GM06990 (cell line): ENCODE data around the gene TCF4.

Experiments used
- DNase-seq: peaks from one replicate; pipeline ENCODE4 v3.0.0-alpha.2; 2011; ENCODE audit not compliant: insufficient read length; ENCODE audit errors: extremely low read depth
- H3K27me3 ChIP-seq: replicated peaks from 2 replicates; pipeline ENCODE4 v1.6.0; 2011; ENCODE audit warnings: low read length; ENCODE audit not compliant: control insufficient read depth, insufficient read depth
- H3K36me3 ChIP-seq: 2 replicates; pipeline ENCODE4 v1.5.1; 2011; ENCODE audit warnings: low read length; ENCODE audit not compliant: control insufficient read depth, insufficient read depth
- H3K4me3 ChIP-seq: replicated peaks from 2 replicates; pipeline ENCODE4 v1.5.1; 2011; ENCODE audit warnings: low read depth, mild to moderate bottlenecking, control low read depth, low read length
- TF ChIP-seq, protein P1 (sequence below): IDR thresholded peaks from 2 replicates; pipeline ENCODE4 v1.5.1; 2011; ENCODE audit warnings: low read length, control low read depth, mild to moderate bottlenecking, inconsistent platforms; ENCODE audit not compliant: insufficient read depth, poor library complexity, severe bottlenecking

The TCF4 gene

DNA sequence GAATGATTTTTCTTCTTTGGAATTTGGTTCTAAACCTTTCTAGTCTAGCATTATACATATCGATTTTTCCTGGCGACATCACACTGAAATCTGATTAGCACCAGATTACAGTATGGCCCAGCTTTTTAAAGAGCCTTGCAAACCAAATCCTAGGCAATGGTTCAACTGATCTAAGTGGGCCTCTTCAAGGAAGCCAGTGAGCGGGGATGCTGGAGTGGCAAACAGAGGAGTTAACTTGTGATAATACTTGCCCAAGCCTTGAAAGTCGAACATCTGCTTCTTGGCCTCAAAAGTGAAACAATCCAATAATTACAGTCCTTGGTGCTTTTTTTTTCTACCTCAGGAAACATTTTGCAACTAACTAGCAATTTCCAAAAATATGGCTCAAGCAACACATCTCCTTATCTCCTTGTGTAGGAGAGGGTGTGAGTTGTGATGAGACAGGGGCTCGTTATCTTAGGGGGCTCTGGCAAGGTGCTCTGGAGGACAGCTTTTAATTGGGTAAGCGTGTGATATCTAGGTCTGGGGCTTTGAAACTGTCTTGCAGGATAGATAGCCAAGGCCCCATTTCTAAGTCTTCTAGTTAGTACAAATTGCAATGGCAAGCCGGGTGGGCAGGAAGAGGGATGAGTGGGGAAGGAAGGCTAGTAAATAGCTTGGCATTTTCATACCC lies 388.6 kb downstream of the TCF4 start:
- TF ChIP-seq, protein P1, sequence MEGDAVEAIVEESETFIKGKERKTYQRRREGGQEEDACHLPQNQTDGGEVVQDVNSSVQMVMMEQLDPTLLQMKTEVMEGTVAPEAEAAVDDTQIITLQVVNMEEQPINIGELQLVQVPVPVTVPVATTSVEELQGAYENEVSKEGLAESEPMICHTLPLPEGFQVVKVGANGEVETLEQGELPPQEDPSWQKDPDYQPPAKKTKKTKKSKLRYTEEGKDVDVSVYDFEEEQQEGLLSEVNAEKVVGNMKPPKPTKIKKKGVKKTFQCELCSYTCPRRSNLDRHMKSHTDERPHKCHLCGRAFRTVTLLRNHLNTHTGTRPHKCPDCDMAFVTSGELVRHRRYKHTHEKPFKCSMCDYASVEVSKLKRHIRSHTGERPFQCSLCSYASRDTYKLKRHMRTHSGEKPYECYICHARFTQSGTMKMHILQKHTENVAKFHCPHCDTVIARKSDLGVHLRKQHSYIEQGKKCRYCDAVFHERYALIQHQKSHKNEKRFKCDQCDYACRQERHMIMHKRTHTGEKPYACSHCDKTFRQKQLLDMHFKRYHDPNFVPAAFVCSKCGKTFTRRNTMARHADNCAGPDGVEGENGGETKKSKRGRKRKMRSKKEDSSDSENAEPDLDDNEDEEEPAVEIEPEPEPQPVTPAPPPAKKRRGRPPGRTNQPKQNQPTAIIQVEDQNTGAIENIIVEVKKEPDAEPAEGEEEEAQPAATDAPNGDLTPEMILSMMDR: no peak
- Histone ChIP-seq H3K4me3 (no peak overlapping the region), H3K36me3 (no peaks in the 10 kb centered on the region), H3K27me3 (no peaks in the 10 kb centered on the region)
- DNase-seq: no peak

DNA sequence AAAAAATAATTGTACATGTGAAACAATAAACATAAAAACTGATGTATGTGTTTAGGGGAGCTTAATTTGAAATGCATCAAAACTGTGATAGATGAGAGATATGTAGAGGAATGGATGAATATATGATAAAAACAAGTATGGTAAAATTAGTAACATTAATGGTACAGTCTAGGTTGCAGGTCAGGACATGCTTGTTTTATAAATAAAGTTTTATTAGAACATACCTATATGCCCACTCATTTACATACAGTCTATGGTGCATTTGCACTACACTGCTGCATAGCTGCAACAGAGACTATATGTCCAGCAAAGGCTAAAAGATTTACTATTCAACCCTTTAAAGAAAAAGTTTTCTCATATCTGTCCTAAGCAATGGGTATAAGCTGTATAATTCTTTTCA lies 392.1 kb downstream of the TCF4 start:
- no peak for DNase-seq
- Histone ChIP-seq H3K27me3 (no peaks in the 10 kb centered on the region), H3K36me3 (no peaks in the 10 kb centered on the region), H3K4me3 (no peak overlapping the region)
- TF ChIP-seq, protein P1: no peak

DNA sequence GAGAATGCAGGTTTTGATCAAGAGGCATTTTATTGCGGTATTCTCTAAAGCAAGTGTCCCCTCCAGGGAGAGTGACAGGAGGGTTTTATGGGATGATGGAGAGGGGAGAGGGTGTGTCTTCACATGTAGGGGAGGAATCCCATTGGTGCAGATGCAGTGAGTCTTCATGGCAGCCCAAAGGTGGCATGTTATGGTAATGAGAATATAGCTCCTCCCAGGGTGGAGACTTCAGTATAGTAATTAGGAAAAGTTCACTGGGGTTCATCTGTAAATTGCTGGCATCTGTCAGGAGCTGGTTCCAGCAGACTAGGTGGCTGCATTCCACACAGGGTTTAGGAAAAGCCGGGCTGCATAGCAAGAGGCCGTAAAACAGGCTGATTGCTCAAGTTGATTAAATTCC lies 398.0 kb downstream of the TCF4 start:
- H3K36me3 ChIP-seq: no peaks in the 10 kb centered on the region
- TF ChIP-seq, protein P1: no peak
- DNase-seq: no peak

DNA sequence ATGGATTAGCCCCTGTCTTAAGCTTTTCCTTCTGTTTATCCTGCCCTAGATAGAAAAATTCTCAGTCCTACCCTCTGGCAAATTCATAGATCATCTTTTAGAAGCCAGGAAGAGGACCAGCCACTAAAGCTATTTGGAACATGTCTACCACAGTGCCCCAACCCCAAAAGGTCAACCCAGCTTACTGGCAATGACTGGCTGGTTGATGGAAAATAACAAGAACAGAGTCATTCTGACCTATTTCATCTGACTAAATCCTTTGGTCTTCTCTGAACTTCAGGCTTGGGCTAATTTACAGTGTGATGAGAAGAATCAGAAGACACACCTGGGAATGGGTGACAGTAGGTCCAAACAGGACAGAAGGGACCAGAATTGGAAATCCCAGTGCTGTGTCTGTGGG lies 401.4 kb downstream of the TCF4 start:
- DNase-seq: no peak
- Histone ChIP-seq H3K27me3 (no peaks in the 10 kb centered on the region), H3K36me3 (no peaks in the 10 kb centered on the region), H3K4me3 (no peak overlapping the region)
- TF ChIP-seq, protein P1: no peak

More for the DNA sequence above, 398.0 kb downstream of the TCF4 start:
- Histone ChIP-seq H3K27me3 (no peaks in the 10 kb centered on the region), H3K4me3 (no peak overlapping the region)

DNA sequence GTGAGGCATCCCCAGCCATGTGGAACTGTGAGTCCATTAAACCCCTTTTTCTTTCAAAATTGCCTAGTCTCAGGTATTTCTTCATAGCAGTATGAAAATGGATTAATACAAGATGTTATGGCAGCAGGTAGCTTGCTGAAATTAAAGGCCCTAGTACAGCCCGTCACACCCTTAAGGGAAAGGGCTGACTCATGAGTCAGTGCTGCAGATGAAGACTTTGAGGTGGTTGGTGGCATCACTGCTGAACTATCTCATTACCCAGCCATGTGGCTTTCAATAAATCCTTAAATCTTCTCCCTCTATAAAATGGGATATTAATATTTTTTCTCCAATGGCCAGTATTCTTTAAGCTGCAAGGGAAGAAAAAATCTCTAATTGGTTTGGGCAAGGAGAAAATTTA lies 402.6 kb downstream of the TCF4 start:
- Histone ChIP-seq H3K4me3 (no peak overlapping the region), H3K27me3 (no peaks in the 10 kb centered on the region), H3K36me3 (no peaks in the 10 kb centered on the region)
- TF ChIP-seq, protein P1: no peak
- DNase-seq: no peak

DNA sequence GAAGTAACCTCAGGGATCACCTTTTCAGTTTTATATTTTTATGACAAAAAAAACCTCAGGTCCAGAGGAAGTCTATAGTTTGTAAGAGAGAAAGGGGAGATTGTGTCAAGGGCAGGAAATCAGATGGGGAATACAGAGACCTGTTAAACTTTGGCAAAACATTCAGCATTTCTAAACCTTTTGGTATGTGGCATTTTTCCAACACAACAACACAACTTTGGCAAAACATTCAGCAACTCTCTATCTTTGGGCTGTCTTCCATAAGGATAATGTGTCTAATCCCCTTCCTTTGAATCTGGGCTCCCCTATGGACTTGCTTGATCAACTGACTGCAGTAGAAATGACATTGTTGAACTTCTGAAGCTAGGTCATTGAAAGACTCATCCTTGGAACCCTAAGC lies 408.2 kb downstream of the TCF4 start:
- Histone ChIP-seq H3K4me3 (no peak overlapping the region), H3K27me3 (no peaks in the 10 kb centered on the region; the same call in 1 of the 2 replicates), H3K36me3 (no peaks in the 10 kb centered on the region)
- no peak for DNase-seq
- TF ChIP-seq, protein P1: no peak
